Measurements from ENCODE around the gene TCTN3. TPM values are rescaled to one million over a fixed set of nuclear protein-coding genes. Genes with fewer than 3 reads are reported as not detected.

Gene TCTN3
- total and polyA plus RNA-seq, 10 of the 15 experiments (the other 5 are each of a cell fraction or from before 2014, with no cell fraction given): 20.0 to 48.7 (median 29.1) TPM

DNA sequence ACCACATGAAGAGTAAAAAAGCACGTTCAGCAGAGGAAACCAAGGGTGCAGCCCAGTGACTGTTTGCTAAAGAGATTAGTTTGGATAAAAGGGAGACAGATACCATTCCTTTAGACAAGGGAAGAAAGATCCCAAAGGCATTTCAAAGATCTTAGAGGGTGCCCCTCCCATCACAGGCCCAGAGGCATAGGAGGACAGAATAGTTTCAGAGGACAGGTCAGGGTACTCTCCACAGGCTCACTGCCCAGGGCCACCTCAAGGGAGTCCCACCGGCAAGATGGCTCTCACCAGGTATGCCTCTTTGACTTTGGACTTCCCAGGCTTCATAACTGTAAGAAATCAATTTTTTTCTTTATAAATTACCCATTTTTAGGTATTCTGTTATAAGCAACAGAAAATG, 4.7 kb upstream of the TCTN3 start:
- TF ChIP-seq PML (IDR thresholded peaks at IDR 0.05; ENCODE audit: low read length) (no peak), SREBF1 (IDR thresholded peaks at IDR 0.05; ENCODE audit: low read length) (no peak), RUNX3 (IDR thresholded peaks at IDR 0.05; ENCODE audit: low read length) (no peak), GABPA (IDR thresholded peaks at IDR 0.05; ENCODE audit: low read depth) (no peak), POLR2A (IDR thresholded peaks at IDR 0.05; ENCODE audit: low read depth, low read length) (no peak), KDM1A (IDR thresholded peaks at IDR 0.05; ENCODE audit: borderline replicate concordance) (no peak), SMC3 (IDR thresholded peaks at IDR 0.05; ENCODE audit: borderline replicate concordance, low read length) (no peak), ZNF24 (IDR thresholded peaks at IDR 0.05) (no peak), ZNF217 (IDR thresholded peaks at IDR 0.05) (no peak), SMAD5 (IDR thresholded peaks at IDR 0.05; ENCODE audit: low read depth) (no peak), ZNF384 (IDR thresholded peaks at IDR 0.05; ENCODE audit: borderline replicate concordance, low read depth, low read length) (no peak), ASH2L (IDR thresholded peaks at IDR 0.05; ENCODE audit: borderline replicate concordance, low read depth) (no peak), NFIC (IDR thresholded peaks at IDR 0.05; ENCODE audit: low read depth, low read length) (no peak)
- TF ChIP-seq, protein P1, sequence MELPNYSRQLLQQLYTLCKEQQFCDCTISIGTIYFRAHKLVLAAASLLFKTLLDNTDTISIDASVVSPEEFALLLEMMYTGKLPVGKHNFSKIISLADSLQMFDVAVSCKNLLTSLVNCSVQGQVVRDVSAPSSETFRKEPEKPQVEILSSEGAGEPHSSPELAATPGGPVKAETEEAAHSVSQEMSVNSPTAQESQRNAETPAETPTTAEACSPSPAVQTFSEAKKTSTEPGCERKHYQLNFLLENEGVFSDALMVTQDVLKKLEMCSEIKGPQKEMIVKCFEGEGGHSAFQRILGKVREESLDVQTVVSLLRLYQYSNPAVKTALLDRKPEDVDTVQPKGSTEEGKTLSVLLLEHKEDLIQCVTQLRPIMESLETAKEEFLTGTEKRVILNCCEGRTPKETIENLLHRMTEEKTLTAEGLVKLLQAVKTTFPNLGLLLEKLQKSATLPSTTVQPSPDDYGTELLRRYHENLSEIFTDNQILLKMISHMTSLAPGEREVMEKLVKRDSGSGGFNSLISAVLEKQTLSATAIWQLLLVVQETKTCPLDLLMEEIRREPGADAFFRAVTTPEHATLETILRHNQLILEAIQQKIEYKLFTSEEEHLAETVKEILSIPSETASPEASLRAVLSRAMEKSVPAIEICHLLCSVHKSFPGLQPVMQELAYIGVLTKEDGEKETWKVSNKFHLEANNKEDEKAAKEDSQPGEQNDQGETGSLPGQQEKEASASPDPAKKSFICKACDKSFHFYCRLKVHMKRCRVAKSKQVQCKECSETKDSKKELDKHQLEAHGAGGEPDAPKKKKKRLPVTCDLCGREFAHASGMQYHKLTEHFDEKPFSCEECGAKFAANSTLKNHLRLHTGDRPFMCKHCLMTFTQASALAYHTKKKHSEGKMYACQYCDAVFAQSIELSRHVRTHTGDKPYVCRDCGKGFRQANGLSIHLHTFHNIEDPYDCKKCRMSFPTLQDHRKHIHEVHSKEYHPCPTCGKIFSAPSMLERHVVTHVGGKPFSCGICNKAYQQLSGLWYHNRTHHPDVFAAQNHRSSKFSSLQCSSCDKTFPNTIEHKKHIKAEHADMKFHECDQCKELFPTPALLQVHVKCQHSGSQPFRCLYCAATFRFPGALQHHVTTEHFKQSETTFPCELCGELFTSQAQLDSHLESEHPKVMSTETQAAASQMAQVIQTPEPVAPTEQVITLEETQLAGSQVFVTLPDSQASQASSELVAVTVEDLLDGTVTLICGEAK (IDR thresholded peaks at IDR 0.05; ENCODE audit: borderline replicate concordance): no peak
- TF ChIP-seq, protein P2, sequence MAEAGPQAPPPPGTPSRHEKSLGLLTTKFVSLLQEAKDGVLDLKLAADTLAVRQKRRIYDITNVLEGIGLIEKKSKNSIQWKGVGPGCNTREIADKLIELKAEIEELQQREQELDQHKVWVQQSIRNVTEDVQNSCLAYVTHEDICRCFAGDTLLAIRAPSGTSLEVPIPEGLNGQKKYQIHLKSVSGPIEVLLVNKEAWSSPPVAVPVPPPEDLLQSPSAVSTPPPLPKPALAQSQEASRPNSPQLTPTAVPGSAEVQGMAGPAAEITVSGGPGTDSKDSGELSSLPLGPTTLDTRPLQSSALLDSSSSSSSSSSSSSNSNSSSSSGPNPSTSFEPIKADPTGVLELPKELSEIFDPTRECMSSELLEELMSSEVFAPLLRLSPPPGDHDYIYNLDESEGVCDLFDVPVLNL (IDR thresholded peaks at IDR 0.05; ENCODE audit: low read depth, low read length): no peak
- TF ChIP-seq, protein P3, sequence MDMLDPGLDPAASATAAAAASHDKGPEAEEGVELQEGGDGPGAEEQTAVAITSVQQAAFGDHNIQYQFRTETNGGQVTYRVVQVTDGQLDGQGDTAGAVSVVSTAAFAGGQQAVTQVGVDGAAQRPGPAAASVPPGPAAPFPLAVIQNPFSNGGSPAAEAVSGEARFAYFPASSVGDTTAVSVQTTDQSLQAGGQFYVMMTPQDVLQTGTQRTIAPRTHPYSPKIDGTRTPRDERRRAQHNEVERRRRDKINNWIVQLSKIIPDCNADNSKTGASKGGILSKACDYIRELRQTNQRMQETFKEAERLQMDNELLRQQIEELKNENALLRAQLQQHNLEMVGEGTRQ (IDR thresholded peaks at IDR 0.05; ENCODE audit: borderline replicate concordance, low read depth, low read length): no peak
- TF ChIP-seq, protein P4, sequence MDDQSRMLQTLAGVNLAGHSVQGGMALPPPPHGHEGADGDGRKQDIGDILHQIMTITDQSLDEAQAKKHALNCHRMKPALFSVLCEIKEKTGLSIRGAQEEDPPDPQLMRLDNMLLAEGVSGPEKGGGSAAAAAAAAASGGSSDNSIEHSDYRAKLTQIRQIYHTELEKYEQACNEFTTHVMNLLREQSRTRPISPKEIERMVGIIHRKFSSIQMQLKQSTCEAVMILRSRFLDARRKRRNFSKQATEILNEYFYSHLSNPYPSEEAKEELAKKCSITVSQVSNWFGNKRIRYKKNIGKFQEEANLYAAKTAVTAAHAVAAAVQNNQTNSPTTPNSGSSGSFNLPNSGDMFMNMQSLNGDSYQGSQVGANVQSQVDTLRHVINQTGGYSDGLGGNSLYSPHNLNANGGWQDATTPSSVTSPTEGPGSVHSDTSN (IDR thresholded peaks at IDR 0.05; ENCODE audit: insufficient replicate concordance, low read depth, low read length): no peak
- ChIA-PET POLR2A (no interaction called here), SMC1A (ENCODE audit: uncharacterized antibody, unreplicated experiment) (interaction anchor here (1.3 to 7.7 kb wide), 4 partner anchors 16 to 142 kb away, joined by 3 to 267 read pairs (median 6); partner anchors contain the start of gene ENTPD1), CTCF (interaction anchor here (1.5 to 6.8 kb wide), 3 partner anchors 59 to 167 kb away, joined by 5 to 337 read pairs (median 112); partner anchors contain the start of gene ENTPD1), RAD21 (ENCODE audit: unreplicated experiment) (interaction anchor here (7.6 kb wide), 1 partner anchor 144 kb away, joined by 324 read pairs; no protein-coding TSS in a partner anchor)
- Histone ChIP-seq H4K20me1 (ENCODE audit: control insufficient read depth, insufficient read depth) (no peaks in the 10 kb centered on the region), H3K36me3 (ENCODE audit: control insufficient read depth in 2 of 2, insufficient read depth in 2 of 2, low read length in 1 of 2) (no peaks in the 10 kb centered on the region), H3K4me2 (ENCODE audit: control insufficient read depth, insufficient read depth) (no peak overlapping the region), H3K4me3 (no peak overlapping the region), H2AFZ (ENCODE audit: control insufficient read depth, low read depth, low read length) (no peak overlapping the region), H3K27ac (ENCODE audit: control insufficient read depth, insufficient read depth) (no peak overlapping the region), H3K79me2 (ENCODE audit: control insufficient read depth, insufficient read depth, low read length) (peaks cover 4% of the 10 kb centered on the region), H3K9me3 (replicated peaks; ENCODE audit: control insufficient read depth, insufficient read depth, low read length) (peaks cover 6% of the 10 kb centered on the region; the same call in 2 of the 3 replicates), H3K27me3 (replicated peaks in 1 of 2; ENCODE audit: control insufficient read depth in 2 of 2, insufficient read depth in 2 of 2, low read length in 1 of 2) (no peaks in the 10 kb centered on the region), H3K4me1 (ENCODE audit: control insufficient read depth, insufficient read depth, low read length) (peaks cover 13% of the 10 kb centered on the region), H3K9ac (ENCODE audit: control insufficient read depth, insufficient read depth, low read length) (no peak overlapping the region)
- ATAC-seq (no peak), DNase-seq (ENCODE audit: low read depth, low spot score) (no peak), FAIRE-seq (no peak)
- intact Hi-C loops (cut with micrococcal nuclease; ENCODE audit: unreplicated experiment): loop anchor here (10.0 kb wide), 1 partner anchor 286 kb away; no protein-coding TSS in a partner anchor
- no TSS peak for BruUV-seq (replicated peaks)
- 45% methylated on average over 2 of the region's 2 CpGs for WGBS (ENCODE audit: insufficient coverage, insufficient replicate concordance, low lambda C conversion rate, missing lambda C conversion rate)
- in situ Hi-C loops (cut with MboI): loop anchor here (5.0 kb wide), 1 partner anchor 49 kb away; no protein-coding TSS in a partner anchor

Measured in GM12878 (cell line).